HCT116 (cell line): ENCODE results near the gene SUSD6. TPM values are rescaled to one million over a fixed set of nuclear protein-coding genes. Genes with fewer than 3 reads are reported as not detected.
"Not testable (repeated sequence)": the region's sequence is repeated elsewhere in the genome, so short reads cannot be mapped to it uniquely, and the experiment has no call there.

Experiments
- ATAC-seq: fragments of 200-7000 bp; cut with Tn5 transposase; 2 replicates; pipeline ENCODE4 v1.9.1; 2020; ENCODE audit warnings: mild to moderate bottlenecking, moderate library complexity
- BruUV-seq: library from RNA; stranded (reverse); fragments of 400-500 nt; replicated peaks from 2 replicates; lab custom pipeline; 2021; lab: Mats Ljungman, UMichigan
- CTCF ChIA-PET: fragments of 300-600 bp; sonication (Branson Sonifier 250); formaldehyde crosslinking; loops from one replicate; lab custom pipeline; 2021; ENCODE audit warnings: antibody characterized with exemption; lab: Charles Lee
- POLR2A ChIA-PET: fragments of 300-600, 350-600 bp; sonication (Branson Sonifier 250); formaldehyde crosslinking; loops from one replicate; lab custom pipeline; 2021; ENCODE audit warnings: antibody characterized with exemption; lab: Charles Lee
- RAD21 ChIA-PET, 2 experiments: fragments of 300-600 bp; sonication (Branson Sonifier 250); formaldehyde crosslinking; loops; one replicate each; lab custom pipeline; 2023; ENCODE audit warnings: low total read pairs in 2 of 2; ENCODE audit not compliant: uncharacterized antibody in 2 of 2, unreplicated experiment in 2 of 2, low non-redundant PET in 1 of 2; lab: Charles Lee
- DNase-seq: peaks from one replicate; pipeline ENCODE4 v3.0.0-alpha.2; 2010; ENCODE audit warnings: low read depth, low spot score
- H2AFZ ChIP-seq: fragments of 200-600 bp; shearing (Covaris generic), sonication (generic); 2 replicates; pipeline ENCODE4 v1.6.1; 2017; ENCODE audit warnings: low read depth, mixed run types, mixed read lengths, antibody characterized with exemption, low read length; ENCODE audit not compliant: poor library complexity, severe bottlenecking
- H3K27ac ChIP-seq: 2 replicates; pipeline ENCODE4 v1.5.1; 2012; ENCODE audit warnings: low read depth, low read length
- H3K27me3 ChIP-seq: fragments of 200-600 bp; sonication (generic); 2 replicates; pipeline ENCODE4 v1.6.1; 2016; ENCODE audit warnings: mixed run types, low read length, mixed read lengths; ENCODE audit not compliant: insufficient read depth
- H3K36me3 ChIP-seq, 2 experiments: fragments of 200-500 bp in 1 of 2; fragments of 200-600 bp in 1 of 2; sonication (Bioruptor generic) in 1 of 2; sonication (generic) in 1 of 2; 2 replicates each; pipeline versions ENCODE4 v1.5.1 to v1.6.1; 2014 to 2016; ENCODE audit warnings: low read length in 2 of 2, inconsistent platforms in 1 of 2, mixed read lengths in 1 of 2, mixed run types in 1 of 2; ENCODE audit not compliant: insufficient read depth in 2 of 2, control insufficient read depth in 1 of 2
- H3K4me1 ChIP-seq, 2 experiments: fragments of 200-600 bp in 1 of 2; sonication (generic) in 1 of 2; 2 replicates each; pipeline versions ENCODE4 v1.5.1 to v1.6.1; 2012 to 2017; ENCODE audit warnings: low read length in 2 of 2, inconsistent platforms in 1 of 2, mild to moderate bottlenecking in 1 of 2, mixed read lengths in 1 of 2, mixed run types in 1 of 2, moderate library complexity in 1 of 2; ENCODE audit not compliant: insufficient read depth in 2 of 2, control insufficient read depth in 1 of 2
- H3K4me2 ChIP-seq: fragments of 200-600 bp; sonication (generic); 2 replicates; pipeline ENCODE4 v1.6.1; 2017; ENCODE audit warnings: mixed run types, low read length, mixed read lengths
- H3K4me3 ChIP-seq, 2 experiments: fragments of 200-600 bp in 1 of 2; sonication (generic) in 1 of 2; replicated peaks in 1 of 2; 2 replicates each; pipeline ENCODE4 v1.5.1; 2011 to 2016; ENCODE audit warnings: low read length in 2 of 2, control low read depth in 1 of 2, low read depth in 1 of 2, mild to moderate bottlenecking in 1 of 2, mixed read lengths in 1 of 2, mixed run types in 1 of 2
- H3K79me2 ChIP-seq: fragments of 200-600 bp; sonication (generic); 2 replicates; pipeline ENCODE4 v1.6.1; 2017; ENCODE audit warnings: mild to moderate bottlenecking, mixed run types, low read length, moderate library complexity, mixed read lengths; ENCODE audit not compliant: insufficient read depth
- H3K9ac ChIP-seq: fragments of 200-600 bp; sonication (generic); 2 replicates; pipeline ENCODE4 v1.6.1; 2016; ENCODE audit warnings: low read length, mixed read lengths
- H3K9me2 ChIP-seq: fragments of 200-600 bp; sonication (generic), shearing (Covaris generic); 2 replicates; pipeline ENCODE4 v1.6.1; 2017; ENCODE audit warnings: mixed run types, mild to moderate bottlenecking, moderate library complexity; ENCODE audit not compliant: insufficient read depth
- H3K9me3 ChIP-seq, 2 experiments: fragments of 200-500 bp in 1 of 2; fragments of 200-600 bp in 1 of 2; sonication (Bioruptor generic) in 1 of 2; sonication (generic) in 1 of 2; 2 replicates each; pipeline ENCODE4 v1.6.1; 2014 to 2017; ENCODE audit warnings: low read length in 2 of 2, mixed read lengths in 2 of 2, inconsistent platforms in 1 of 2, low read depth in 1 of 2, mild to moderate bottlenecking in 1 of 2, mixed run types in 1 of 2, moderate library complexity in 1 of 2; ENCODE audit not compliant: control insufficient read depth in 1 of 2, insufficient read depth in 1 of 2
- H4K20me1 ChIP-seq: fragments of 200-600 bp; sonication (generic), shearing (Covaris generic); 2 replicates; pipeline ENCODE4 v1.6.1; 2017; ENCODE audit warnings: mixed run types, mild to moderate bottlenecking, moderate library complexity; ENCODE audit not compliant: insufficient read depth
- ATF3 ChIP-seq: IDR thresholded peaks from 2 replicates; pipeline ENCODE4 v1.6.1; 2012
- CBX3 ChIP-seq: IDR thresholded peaks from 2 replicates; pipeline ENCODE4 v1.6.1; 2012; ENCODE audit warnings: low read depth
- CEBPB ChIP-seq: IDR thresholded peaks from 2 replicates; pipeline ENCODE4 v1.6.1; 2012; ENCODE audit warnings: low read depth
- EGR1 ChIP-seq: IDR thresholded peaks from 2 replicates; pipeline ENCODE4 v1.6.1; 2012; ENCODE audit warnings: low read depth
- EZH2 ChIP-seq: fragments of 200-600 bp; sonication (generic); IDR thresholded peaks from 2 replicates; pipeline ENCODE4 v1.6.1; 2017; ENCODE audit warnings: antibody characterized with exemption, mixed run types
- EZH2phosphoT487 ChIP-seq: fragments of 200-600 bp; IDR thresholded peaks from 2 replicates; pipeline ENCODE4 v1.6.1; 2018; ENCODE audit warnings: antibody characterized with exemption, borderline replicate concordance
- FOSL1 ChIP-seq: IDR thresholded peaks from 2 replicates; pipeline ENCODE4 v1.6.1; 2012; ENCODE audit warnings: low read depth
- JUND ChIP-seq: IDR thresholded peaks from 2 replicates; pipeline ENCODE4 v1.6.1; 2012
- MAX ChIP-seq: IDR thresholded peaks from 2 replicates; pipeline ENCODE4 v1.6.1; 2012
- POLR2AphosphoS5 ChIP-seq: IDR thresholded peaks from 2 replicates; pipeline ENCODE4 v1.6.1; 2011; ENCODE audit warnings: mild to moderate bottlenecking, low read depth, low read length, moderate library complexity
- SRF ChIP-seq: IDR thresholded peaks from 2 replicates; pipeline ENCODE4 v1.6.1; 2012; ENCODE audit warnings: low read depth
- TCF7L2 ChIP-seq: IDR thresholded peaks from 2 replicates; pipeline ENCODE4 v1.7.0; 2011; ENCODE audit warnings: borderline replicate concordance, inconsistent platforms; ENCODE audit not compliant: insufficient read depth, insufficient read length; ENCODE audit errors: extremely low read depth
- YY1 ChIP-seq: IDR thresholded peaks from 2 replicates; pipeline ENCODE4 v1.6.1; 2011; ENCODE audit warnings: low read length, low read depth, moderate library complexity, mild to moderate bottlenecking; ENCODE audit not compliant: insufficient replicate concordance; ENCODE audit errors: extremely low read depth
- ZNF274 ChIP-seq: fragments of 200-500 bp; sonication (Bioruptor generic); IDR thresholded peaks from 2 replicates; pipeline ENCODE4 v1.6.1; 2014; ENCODE audit warnings: mild to moderate bottlenecking, low read depth, low read length, inconsistent platforms
- intact Hi-C: fragments of 100-400 bp; cut with micrococcal nuclease; formaldehyde crosslinking; loops from 2 replicates; pipeline ENCODE4 v1.10.0; 2022
- total RNA-seq: library from RNA; stranded (reverse); gene quantifications from one replicate; pipeline ENCODE4 v1.2.1, GENCODE V29; 2021; ENCODE audit not compliant: unreplicated experiment

Gene SUSD6
- total RNA-seq, 1 experiment from 2014 or later: 6.4 TPM

- no peaks in the 10 kb centered on the region for H3K4me1 ChIP-seq
- H3K4me2 ChIP-seq: no peak overlapping the region
- peaks cover 0 to 3% of the 10 kb centered on the region in 2 experiments; a peak in 1 of 4 replicates for H3K9me3 ChIP-seq
- H3K79me2 ChIP-seq: no peaks in the 10 kb centered on the region
- ChIA-PET CTCF (no interaction called here), POLR2A (no interaction called here)
- BruUV-seq: no TSS peak
- no peak for ATAC-seq
- no peak overlapping the region for H3K4me3 ChIP-seq
- no peaks in the 10 kb centered on the region for H3K27me3 ChIP-seq
- TF ChIP-seq CEBPB: no peak
- no peak for TF ChIP-seq MAX
- no peak for TF ChIP-seq JUND
- TF ChIP-seq EZH2: no peak
- TF ChIP-seq ZNF274: no peak
- TF ChIP-seq, all 23 proteins: peak for 0
- no peaks in the 10 kb centered on the region for H4K20me1 ChIP-seq
- intact Hi-C loops: no loop called here
- no peak overlapping the region for H3K9ac ChIP-seq
- no peak overlapping the region for H2AFZ ChIP-seq
- H3K27ac ChIP-seq: no peak overlapping the region
- no peak for DNase-seq
- H3K9me2 ChIP-seq: no peaks in the 10 kb centered on the region
- no peaks in the 10 kb centered on the region for H3K36me3 ChIP-seq
- RAD21 ChIA-PET: no interaction called here
These were observed 26.2 kb downstream of the SUSD6 start for GRCh38 chr14:69637503-69638031.

- intact Hi-C loops: no loop called here
- H3K4me2 ChIP-seq: no peak overlapping the region
- no peaks in the 10 kb centered on the region for H3K9me2 ChIP-seq
- H3K36me3 ChIP-seq: no peaks in the 10 kb centered on the region
- DNase-seq (no peak), ATAC-seq (no peak)
- no peak overlapping the region for H3K9ac ChIP-seq
- no peak overlapping the region for H3K27ac ChIP-seq
- POLR2A ChIA-PET: no interaction called here
- peaks cover 0 to 3% of the 10 kb centered on the region in 2 experiments; a peak in 1 of 4 replicates for H3K9me3 ChIP-seq
- peak; percentile 29 for TF ChIP-seq YY1
- no peak for TF ChIP-seq EGR1
- TF ChIP-seq SRF: no peak
- peak; percentile 87 for TF ChIP-seq CBX3
- no peak for TF ChIP-seq EZH2phosphoT487
- no peak for TF ChIP-seq TCF7L2
- TF ChIP-seq ATF3: no peak
- no peak for TF ChIP-seq FOSL1
- no peak for TF ChIP-seq POLR2AphosphoS5
- H3K79me2 ChIP-seq: no peaks in the 10 kb centered on the region
- no TSS peak for BruUV-seq
- no peaks in the 10 kb centered on the region for H4K20me1 ChIP-seq
- CTCF ChIA-PET: no interaction called here
- H3K27me3 ChIP-seq: no peaks in the 10 kb centered on the region
- RAD21 ChIA-PET: no interaction called here
- peaks cover 14% of the 10 kb centered on the region in 2 experiments for H3K4me1 ChIP-seq
- no peak overlapping the region for H2AFZ ChIP-seq
- H3K4me3 ChIP-seq: no peak overlapping the region
These were observed 29.5 kb downstream of the SUSD6 start for GRCh38 chr14:69640931-69641330.

GRCh38 chr14:69642212-69642793 lies 30.9 kb downstream of the SUSD6 start:
- intact Hi-C loops, POLR2A ChIA-PET, H3K9ac ChIP-seq, H3K4me2 ChIP-seq, H3K27me3 ChIP-seq, DNase-seq, H3K9me2 ChIP-seq, H3K36me3 ChIP-seq, H2AFZ ChIP-seq, H3K79me2 ChIP-seq, BruUV-seq, H4K20me1 ChIP-seq, ATAC-seq, H3K27ac ChIP-seq, H3K9me3 ChIP-seq, H3K4me3 ChIP-seq, CTCF ChIA-PET, RAD21 ChIA-PET: not testable (repeated sequence)
- H3K4me1 ChIP-seq: peaks cover 14 to 19% of the 10 kb centered on the region in 2 experiments
